PC-3 (cell line): ENCODE data around the gene CARS1. TPM values are rescaled to one million over a fixed set of nuclear protein-coding genes. Genes with fewer than 3 reads are reported as not detected.
"Not testable (repeated sequence)": the region's sequence is repeated elsewhere in the genome, so short reads cannot be mapped to it uniquely, and the experiment has no call there.

Source experiments
- ATAC-seq: fragments of 200-7000 bp; cut with Tn5 transposase; 2 replicates; pipeline ENCODE4 v1.9.1; 2020; ENCODE audit warnings: mild to moderate bottlenecking, moderate library complexity
- BruUV-seq: library from RNA; stranded (reverse); fragments of 400-500 nt; replicated peaks from 2 replicates; lab custom pipeline; 2021; lab: Mats Ljungman, UMichigan
- CTCF ChIA-PET: fragments of 300-600 bp; sonication (Branson Sonifier 250); formaldehyde crosslinking; loops from one replicate; lab custom pipeline; 2022; ENCODE audit warnings: antibody characterized with exemption; lab: Charles Lee
- POLR2A ChIA-PET: fragments of 300-600 bp; sonication (Branson Sonifier 250); formaldehyde crosslinking; loops from one replicate; lab custom pipeline; 2022; ENCODE audit warnings: antibody characterized with exemption; ENCODE audit not compliant: unreplicated experiment; lab: Charles Lee
- DNase-seq: peaks from one replicate; pipeline ENCODE4 v3.0.0-alpha.2; 2015
- H2AFZ ChIP-seq: fragments of 300-600 bp; sonication (generic); 2 replicates; pipeline ENCODE4 v1.6.0; 2016; ENCODE audit warnings: antibody characterized with exemption, low read length
- H3F3A ChIP-seq: fragments of 300-600 bp; sonication (generic); one replicate; pipeline ENCODE4 v1.6.0; 2017; ENCODE audit warnings: antibody characterized with exemption, low read length, control low read depth, mild to moderate bottlenecking; ENCODE audit not compliant: unreplicated experiment
- H3K27ac ChIP-seq: fragments of 300-600 bp; sonication (generic); 2 replicates; pipeline ENCODE4 v1.5.1; 2016; ENCODE audit warnings: mild to moderate bottlenecking, low read length
- H3K27me3 ChIP-seq: fragments of 300-600 bp; sonication (generic); 2 replicates; pipeline ENCODE4 v1.6.1; 2016; ENCODE audit warnings: low read length, mixed read lengths
- H3K36me3 ChIP-seq: fragments of 300-600 bp; sonication (generic); 2 replicates; pipeline ENCODE4 v1.6.1; 2016; ENCODE audit warnings: low read depth, mixed run types, low read length, mixed read lengths
- H3K4me1 ChIP-seq: fragments of 300-600 bp; sonication (generic); 2 replicates; pipeline ENCODE4 v1.5.1; 2016; ENCODE audit warnings: low read length; ENCODE audit not compliant: insufficient read depth
- H3K4me2 ChIP-seq: fragments of 300-600 bp; sonication (generic); 2 replicates; pipeline ENCODE4 v1.6.0; 2016; ENCODE audit warnings: low read length
- H3K4me3 ChIP-seq: fragments of 300-600 bp; sonication (generic); 2 replicates; pipeline ENCODE4 v1.5.1; 2016; ENCODE audit warnings: mild to moderate bottlenecking, low read length, mixed read lengths
- H3K79me2 ChIP-seq: fragments of 300-600 bp; sonication (generic); 2 replicates; pipeline ENCODE4 v1.6.1; 2017; ENCODE audit warnings: low read length, mixed read lengths
- H3K9ac ChIP-seq: fragments of 300-600 bp; sonication (generic); 2 replicates; pipeline ENCODE4 v1.6.0; 2016; ENCODE audit warnings: mild to moderate bottlenecking, low read length
- H3K9me2 ChIP-seq: fragments of 300-600 bp; sonication (generic); replicated peaks from 2 replicates; pipeline ENCODE4 v1.6.1; 2016; ENCODE audit warnings: mixed run types, low read length, mixed read lengths
- H3K9me3 ChIP-seq: fragments of 300-600 bp; sonication (generic); 2 replicates; pipeline ENCODE4 v1.6.1; 2016; ENCODE audit warnings: low read length, mixed read lengths
- H4K20me1 ChIP-seq: fragments of 300-600 bp; sonication (generic); 2 replicates; pipeline ENCODE4 v1.6.1; 2016; ENCODE audit warnings: low read length, mixed read lengths
- EZH2 ChIP-seq: fragments of 300-600 bp; sonication (generic); IDR thresholded peaks from one replicate; pipeline ENCODE4 v1.6.1; 2017; ENCODE audit warnings: antibody characterized with exemption, mild to moderate bottlenecking, low read length; ENCODE audit not compliant: unreplicated experiment
- EZH2phosphoT487 ChIP-seq: fragments of 300-600 bp; sonication (generic); IDR thresholded peaks from 2 replicates; pipeline ENCODE4 v1.6.1; 2018; ENCODE audit warnings: mild to moderate bottlenecking, antibody characterized with exemption, low read length, borderline replicate concordance
- intact Hi-C: fragments of 100-400 bp; cut with micrococcal nuclease; formaldehyde crosslinking; loops from 2 replicates; pipeline ENCODE4 v1.9.0; 2023
- total RNA-seq: library from RNA; depleted of rRNA; stranded (reverse); fragments of >200 nt; gene quantifications from 2 replicates; pipeline ENCODE4 v1.2.3, GENCODE V29; 2014
- TF ChIP-seq, protein P1 (sequence below): fragments of 300-600 bp; sonication (generic); conservative IDR thresholded peaks from 2 replicates; pipeline ENCODE4 v1.5.1; 2017; ENCODE audit warnings: antibody characterized with exemption, low read depth, mild to moderate bottlenecking, low read length

CARS1 gene
- total RNA-seq, 1 experiment from 2014 or later = 39.7 TPM

GRCh38 chr11:3064709-3065108, 7.5 kb upstream of the CARS1 start:
- H3K27me3 ChIP-seq, H3K4me3 ChIP-seq, POLR2A ChIA-PET, H3F3A ChIP-seq, H3K4me1 ChIP-seq, H3K9me2 ChIP-seq, DNase-seq, H3K27ac ChIP-seq, H2AFZ ChIP-seq, H3K4me2 ChIP-seq, H4K20me1 ChIP-seq, ATAC-seq, H3K9me3 ChIP-seq, H3K79me2 ChIP-seq, CTCF ChIA-PET, intact Hi-C loops, H3K36me3 ChIP-seq, H3K9ac ChIP-seq, BruUV-seq: not testable (repeated sequence)

- H2AFZ ChIP-seq, DNase-seq, H3K79me2 ChIP-seq, intact Hi-C loops, H3K9me2 ChIP-seq, H4K20me1 ChIP-seq, H3F3A ChIP-seq, BruUV-seq, POLR2A ChIA-PET, H3K4me1 ChIP-seq, H3K36me3 ChIP-seq, CTCF ChIA-PET, H3K4me3 ChIP-seq, H3K9ac ChIP-seq, H3K4me2 ChIP-seq, ATAC-seq, H3K27me3 ChIP-seq, H3K9me3 ChIP-seq, H3K27ac ChIP-seq: not testable (repeated sequence)
These were observed 6.7 kb upstream of the CARS1 start for GRCh38 chr11:3063876-3064275.

DNA sequence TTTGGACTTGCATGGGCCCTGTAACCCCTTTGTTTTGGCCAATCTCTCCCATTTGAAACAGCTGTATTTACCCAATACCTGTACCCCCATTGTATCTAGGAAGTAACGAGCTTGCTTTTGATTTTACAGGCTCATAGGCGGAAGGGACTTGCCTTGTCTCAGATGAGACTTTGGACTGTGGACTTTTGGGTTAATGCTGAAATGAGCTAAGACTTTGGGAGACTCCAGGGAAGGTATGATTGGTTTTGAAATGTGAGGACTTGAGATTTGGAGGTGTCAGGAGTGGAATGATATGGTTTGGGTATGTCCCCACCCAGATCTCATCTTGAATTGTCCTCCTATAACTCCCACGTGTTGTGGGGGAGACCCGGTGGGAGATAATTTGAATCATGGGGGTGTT, 6.2 kb upstream of the CARS1 start:
- ATAC-seq, H3K9me2 ChIP-seq, H3K4me2 ChIP-seq, H3K9ac ChIP-seq, H3K27me3 ChIP-seq, H3K79me2 ChIP-seq, H3K36me3 ChIP-seq, H3K9me3 ChIP-seq, H3K4me1 ChIP-seq, H3K27ac ChIP-seq, H2AFZ ChIP-seq, DNase-seq, POLR2A ChIA-PET, H4K20me1 ChIP-seq, H3K4me3 ChIP-seq, BruUV-seq, CTCF ChIA-PET, H3F3A ChIP-seq, intact Hi-C loops: not testable (repeated sequence)

GRCh38 chr11:3060436-3061025, 3.3 kb upstream of the CARS1 start:
- Histone ChIP-seq H3F3A (no peaks in the 10 kb centered on the region), H3K4me1 (peaks cover 20% of the 10 kb centered on the region), H3K9ac (no peak overlapping the region), H3K9me2 (no peaks in the 10 kb centered on the region), H3K27me3 (no peaks in the 10 kb centered on the region), H3K79me2 (peaks cover 17% of the 10 kb centered on the region), H3K4me2 (no peak overlapping the region), H3K9me3 (no peaks in the 10 kb centered on the region), H3K4me3 (no peak overlapping the region), H4K20me1 (peaks cover 5% of the 10 kb centered on the region; the same call in 1 of the 2 replicates), H2AFZ (no peak overlapping the region), H3K36me3 (no peaks in the 10 kb centered on the region), H3K27ac (no peak overlapping the region)
- intact Hi-C loops = no loop called here
- no peak for ATAC-seq
- CTCF ChIA-PET = no interaction called here
- BruUV-seq = no TSS peak
- no peak for DNase-seq
- TF ChIP-seq, protein P1, sequence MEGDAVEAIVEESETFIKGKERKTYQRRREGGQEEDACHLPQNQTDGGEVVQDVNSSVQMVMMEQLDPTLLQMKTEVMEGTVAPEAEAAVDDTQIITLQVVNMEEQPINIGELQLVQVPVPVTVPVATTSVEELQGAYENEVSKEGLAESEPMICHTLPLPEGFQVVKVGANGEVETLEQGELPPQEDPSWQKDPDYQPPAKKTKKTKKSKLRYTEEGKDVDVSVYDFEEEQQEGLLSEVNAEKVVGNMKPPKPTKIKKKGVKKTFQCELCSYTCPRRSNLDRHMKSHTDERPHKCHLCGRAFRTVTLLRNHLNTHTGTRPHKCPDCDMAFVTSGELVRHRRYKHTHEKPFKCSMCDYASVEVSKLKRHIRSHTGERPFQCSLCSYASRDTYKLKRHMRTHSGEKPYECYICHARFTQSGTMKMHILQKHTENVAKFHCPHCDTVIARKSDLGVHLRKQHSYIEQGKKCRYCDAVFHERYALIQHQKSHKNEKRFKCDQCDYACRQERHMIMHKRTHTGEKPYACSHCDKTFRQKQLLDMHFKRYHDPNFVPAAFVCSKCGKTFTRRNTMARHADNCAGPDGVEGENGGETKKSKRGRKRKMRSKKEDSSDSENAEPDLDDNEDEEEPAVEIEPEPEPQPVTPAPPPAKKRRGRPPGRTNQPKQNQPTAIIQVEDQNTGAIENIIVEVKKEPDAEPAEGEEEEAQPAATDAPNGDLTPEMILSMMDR = no peak
- TF ChIP-seq EZH2phosphoT487 (no peak), EZH2 (no peak)
- POLR2A ChIA-PET = no interaction called here
